ENCODE data around the gene HDGF.

GRCh38 chr1:156705321-156705917, 46.1 kb downstream of the HDGF start, which contains the start of gene CRABP2:
- TF ChIP-seq CTCF (IDR thresholded peaks at IDR 0.05; ENCODE audit: low read depth, low read length, poor library complexity, severe bottlenecking) (no peak), EZH2phosphoT487 (IDR thresholded peaks at IDR 0.05; ENCODE audit: borderline replicate concordance, low read length) (no peak)
